BLaER1 (cell line): Measurements from ENCODE around the gene PEX12.
"Not testable (repeated sequence)": the region's sequence is repeated elsewhere in the genome, so short reads cannot be mapped to it uniquely, and the experiment has no call there.

ENCODE experiments used
- H3K27ac ChIP-seq: shearing (Covaris generic); formaldehyde crosslinking; 2 replicates; pipeline ENCODE4 v1.8.1; 2022
- H3K27me3 ChIP-seq: shearing (Covaris generic); formaldehyde crosslinking; 2 replicates; pipeline ENCODE4 v1.8.1; 2022
- H3K36me3 ChIP-seq: shearing (Covaris generic); formaldehyde crosslinking; 2 replicates; pipeline ENCODE4 v1.8.1; 2022
- H3K4me1 ChIP-seq: shearing (Covaris generic); formaldehyde crosslinking; 2 replicates; pipeline ENCODE4 v1.8.1; 2022
- H3K4me2 ChIP-seq: shearing (Covaris generic); formaldehyde crosslinking; 2 replicates; pipeline ENCODE4 v1.8.1; 2022
- H3K4me3 ChIP-seq: shearing (Covaris generic); formaldehyde crosslinking; 2 replicates; pipeline ENCODE4 v1.8.1; 2022
- H3K9ac ChIP-seq: shearing (Covaris generic); formaldehyde crosslinking; 2 replicates; pipeline ENCODE4 v1.8.1; 2022
- H3K9me3 ChIP-seq: shearing (Covaris generic); formaldehyde crosslinking; 2 replicates; pipeline ENCODE4 v1.8.1; 2022
- H4K20me1 ChIP-seq: shearing (Covaris generic); formaldehyde crosslinking; 2 replicates; pipeline ENCODE4 v1.8.1; 2022
- Cebpa-rat ChIP-seq: shearing (Covaris generic); IDR thresholded peaks from 2 replicates; pipeline ENCODE4 v1.8.1; 2022

Gene PEX12

GRCh38 chr17:35584061-35584460 lies 5.7 kb upstream of the PEX12 start:
- TF ChIP-seq Cebpa-rat: no peak
- H3K27me3 ChIP-seq: no peaks in the 10 kb centered on the region
- H3K4me1 ChIP-seq: peaks cover 28% of the 10 kb centered on the region
- H3K27ac ChIP-seq: no peak overlapping the region
- H3K4me3 ChIP-seq: no peak overlapping the region
- no peak overlapping the region for H3K4me2 ChIP-seq
- H3K9ac ChIP-seq: no peak overlapping the region
- no peaks in the 10 kb centered on the region for H3K36me3 ChIP-seq
- peaks cover 6% of the 10 kb centered on the region; the same call in 1 of the 2 replicates for H4K20me1 ChIP-seq
- no peaks in the 10 kb centered on the region for H3K9me3 ChIP-seq

GRCh38 chr17:35578929-35579432 lies 610 bp upstream of the PEX12 start:
- Histone ChIP-seq H3K9me3 (no peaks in the 10 kb centered on the region), H3K27ac (peak overlapping the region; percentile 86), H3K4me3 (peak overlapping the region; percentile 78), H4K20me1 (no peaks in the 10 kb centered on the region), H3K9ac (peak overlapping the region; percentile 88), H3K4me2 (peak overlapping the region; percentile 92), H3K27me3 (no peaks in the 10 kb centered on the region), H3K36me3 (peaks cover 20% of the 10 kb centered on the region), H3K4me1 (peaks cover 32% of the 10 kb centered on the region)
- no peak for TF ChIP-seq Cebpa-rat

- Histone ChIP-seq H3K9me3 (no peaks in the 10 kb centered on the region), H3K27me3 (no peaks in the 10 kb centered on the region), H3K4me3 (peak overlapping the region; percentile 78), H4K20me1 (no peaks in the 10 kb centered on the region), H3K9ac (peak overlapping the region; percentile 88), H3K4me2 (peak overlapping the region; percentile 92), H3K4me1 (peaks cover 32% of the 10 kb centered on the region), H3K27ac (peak overlapping the region; percentile 86), H3K36me3 (peaks cover 32% of the 10 kb centered on the region)
- no peak for TF ChIP-seq Cebpa-rat
Observed at GRCh38 chr17:35577830-35578196, 558 bp downstream of the PEX12 start.

GRCh38 chr17:35575759-35576158 lies 2.6 kb downstream of the PEX12 start:
- Histone ChIP-seq H3K9ac (no peak overlapping the region), H3K27me3 (no peaks in the 10 kb centered on the region), H3K4me1 (peaks cover 41% of the 10 kb centered on the region), H3K36me3 (peaks cover 45% of the 10 kb centered on the region), H4K20me1 (no peaks in the 10 kb centered on the region), H3K9me3 (no peaks in the 10 kb centered on the region), H3K27ac (no peak overlapping the region), H3K4me3 (no peak overlapping the region), H3K4me2 (no peak overlapping the region)
- no peak for TF ChIP-seq Cebpa-rat

GRCh38 chr17:35569405-35569804 lies 9.0 kb downstream of the PEX12 start:
- TF ChIP-seq Cebpa-rat: no peak
- peaks cover 40% of the 10 kb centered on the region for H3K4me1 ChIP-seq
- peaks cover 17% of the 10 kb centered on the region; the same call in 1 of the 2 replicates for H4K20me1 ChIP-seq
- H3K4me3 ChIP-seq: peak overlapping the region; percentile 85
- H3K4me2 ChIP-seq: peak overlapping the region; percentile 96
- H3K27ac ChIP-seq: no peak overlapping the region
- no peaks in the 10 kb centered on the region for H3K27me3 ChIP-seq
- peaks cover 28% of the 10 kb centered on the region for H3K36me3 ChIP-seq
- no peaks in the 10 kb centered on the region for H3K9me3 ChIP-seq
- peak overlapping the region; percentile 90 for H3K9ac ChIP-seq

GRCh38 chr17:35568561-35568960 lies 9.8 kb downstream of the PEX12 start:
- Histone ChIP-seq H3K9me3 (no peaks in the 10 kb centered on the region), H3K4me3 (peak overlapping the region; percentile 85), H3K27me3 (no peaks in the 10 kb centered on the region), H3K4me1 (peaks cover 40% of the 10 kb centered on the region), H3K4me2 (peak overlapping the region; percentile 96), H3K9ac (peak overlapping the region; percentile 90), H3K36me3 (peaks cover 20% of the 10 kb centered on the region), H4K20me1 (peaks cover 17% of the 10 kb centered on the region; the same call in 1 of the 2 replicates), H3K27ac (peak overlapping the region; percentile 80)
- no peak for TF ChIP-seq Cebpa-rat

- Histone ChIP-seq H3K4me3 (peak overlapping the region; percentile 85), H3K27ac (peak overlapping the region; percentile 80; the same call in 1 of the 2 replicates), H3K9ac (peak overlapping the region; percentile 90), H3K36me3 (peaks cover 7% of the 10 kb centered on the region; the same call in 1 of the 2 replicates), H3K4me1 (peaks cover 40% of the 10 kb centered on the region), H3K4me2 (peak overlapping the region; percentile 96), H3K27me3 (no peaks in the 10 kb centered on the region), H4K20me1 (peaks cover 17% of the 10 kb centered on the region; the same call in 1 of the 2 replicates), H3K9me3 (no peaks in the 10 kb centered on the region)
- TF ChIP-seq Cebpa-rat: no peak
Observed at GRCh38 chr17:35566968-35567367, 11.4 kb downstream of the PEX12 start.

GRCh38 chr17:35563181-35563580 lies 15.2 kb downstream of the PEX12 start:
- H3K27ac ChIP-seq, H3K4me3 ChIP-seq, H3K9ac ChIP-seq, H3K36me3 ChIP-seq, H4K20me1 ChIP-seq, H3K4me2 ChIP-seq, H3K27me3 ChIP-seq, H3K9me3 ChIP-seq: not testable (repeated sequence)
- H3K4me1 ChIP-seq: peaks cover 21% of the 10 kb centered on the region

GRCh38 chr17:35560703-35561102 lies 17.7 kb downstream of the PEX12 start, which contains the start of gene SLFN14:
TSS of gene SLFN14 (minus strand) at chr17:35560819. CDS start at chr17:35558062, 2,757 bp downstream.
- peaks cover 15% of the 10 kb centered on the region for H3K4me1 ChIP-seq
- TF ChIP-seq Cebpa-rat: no peak
- H3K36me3 ChIP-seq: no peaks in the 10 kb centered on the region
- peak within 1 kb of the TSS; percentile 48; the same call in 1 of the 2 replicates for H3K4me2 ChIP-seq
- H4K20me1 ChIP-seq: no peaks in the 10 kb centered on the region
- no peak within 1 kb of the TSS for H3K27ac ChIP-seq
- no peak within 1 kb of the TSS for H3K9ac ChIP-seq
- H3K27me3 ChIP-seq: no peaks in the 10 kb centered on the region
- H3K4me3 ChIP-seq: no peak within 1 kb of the TSS
- no peaks in the 10 kb centered on the region for H3K9me3 ChIP-seq

- Histone ChIP-seq H3K4me2 (peak overlapping the region; percentile 48; the same call in 1 of the 2 replicates), H3K9ac (no peak overlapping the region), H3K9me3 (no peaks in the 10 kb centered on the region), H3K27ac (no peak overlapping the region), H3K27me3 (no peaks in the 10 kb centered on the region), H3K4me1 (peaks cover 15% of the 10 kb centered on the region), H4K20me1 (no peaks in the 10 kb centered on the region), H3K36me3 (no peaks in the 10 kb centered on the region), H3K4me3 (no peak overlapping the region)
- no peak for TF ChIP-seq Cebpa-rat
Observed at GRCh38 chr17:35559495-35560210, 18.7 kb downstream of the PEX12 start.
